GM12878 (cell line): ENCODE data around the gene ADAMTSL4. TPM values are rescaled to one million over a fixed set of nuclear protein-coding genes. Genes with fewer than 3 reads are reported as not detected.

Source experiments
- EED ChIP-seq: sonication (generic); IDR thresholded peaks from 2 replicates; pipeline ENCODE4 v1.6.1; 2016; ENCODE audit warnings: antibody characterized with exemption, low read depth
- EP300 ChIP-seq, 2 experiments: fragments of 150-350 bp in 1 of 2; IDR thresholded peaks; 2 replicates each; pipeline ENCODE4 v1.6.1; 2011 to 2012; ENCODE audit warnings: low read depth in 2 of 2, low read length in 2 of 2, borderline replicate concordance in 1 of 2, improper control_type of control experiment in 1 of 2, inconsistent platforms in 1 of 2; ENCODE audit not compliant: control insufficient read depth in 1 of 2
- HCFC1 ChIP-seq: fragments of 150-350 bp; IDR thresholded peaks from 2 replicates; pipeline ENCODE4 v1.6.1; 2014; ENCODE audit warnings: low read length
- IKZF2 ChIP-seq, 2 experiments: fragments of 450-650 bp; IDR thresholded peaks; 2 replicates each; pipeline ENCODE4 v1.6.1; 2017; ENCODE audit warnings: mild to moderate bottlenecking in 2 of 2, moderate library complexity in 2 of 2
- IRF4 ChIP-seq: IDR thresholded peaks from 2 replicates; pipeline ENCODE4 v1.6.1; 2011; ENCODE audit warnings: low read depth, low read length
- NBN ChIP-seq: fragments of 450-650 bp; IDR thresholded peaks from 2 replicates; pipeline ENCODE4 v1.6.1; 2016
- SUPT20H ChIP-seq: IDR thresholded peaks from 2 replicates; pipeline ENCODE4 v1.6.1; 2011; ENCODE audit warnings: low read depth, mild to moderate bottlenecking, low read length, moderate library complexity, borderline replicate concordance; ENCODE audit not compliant: control insufficient read depth
- WRNIP1 ChIP-seq: IDR thresholded peaks from 2 replicates; pipeline ENCODE4 v1.6.1; 2011; ENCODE audit warnings: low read depth, low read length, improper control_type of control experiment, borderline replicate concordance
- ZNF207 ChIP-seq: fragments of 450-650 bp; IDR thresholded peaks from 2 replicates; pipeline ENCODE4 v1.6.1; 2014; ENCODE audit warnings: antibody characterized with exemption, mild to moderate bottlenecking, borderline replicate concordance
- ZNF622 ChIP-seq: fragments of 450-650 bp; IDR thresholded peaks from 2 replicates; pipeline ENCODE4 v1.6.1; 2017; ENCODE audit warnings: mild to moderate bottlenecking, inconsistent platforms
- polyA plus RNA-seq, 11 experiments: library from polyadenylated mRNA; depleted of rRNA in 4 of 11; unstranded in 6 of 11; stranded (reverse) in 5 of 11; fragments of >200 nt; fragmentation: Nextera tagmentation in 4 of 11; fragmentation: Illumina TruSeq in 1 of 11; extraction: Ambion mirVana in 4 of 11; extraction: Trizol in 1 of 11; gene quantifications; 1 replicate in 1 of 11; 2 replicates in 10 of 11; pipeline versions ENCODE4 v1.2.1 to v1.2.3, GENCODE V29; 2011 to 2016; ENCODE audit warnings: inconsistent platforms in 2 of 11, missing spikeins in 2 of 11, low read depth in 1 of 11
- total RNA-seq, 4 experiments: library from RNA; depleted of rRNA in 3 of 4; stranded (reverse); fragments of >200 nt in 3 of 4; fragmentation: Illumina TruSeq in 1 of 4; extraction: Trizol in 1 of 4; gene quantifications; 2 replicates each; pipeline versions ENCODE4 v1.2.1 to v1.2.3, GENCODE V29; 2013 to 2021
- TF ChIP-seq, protein P1 (sequence below): fragments of 450-650 bp; formaldehyde crosslinking; IDR thresholded peaks from 2 replicates; pipeline ENCODE4 v1.5.0; 2022; ENCODE audit warnings: mild to moderate bottlenecking, missing genetic modification characterization
- TF ChIP-seq, protein P2 (sequence below): IDR thresholded peaks from 2 replicates; pipeline ENCODE4 v1.6.1; 2012; ENCODE audit warnings: low read depth, low read length, improper control_type of control experiment
- TF ChIP-seq, protein P3 (sequence below): IDR thresholded peaks from 2 replicates; pipeline ENCODE4 v1.6.1; 2012; ENCODE audit warnings: low read length, inconsistent platforms
- TF ChIP-seq, protein P4 (sequence below): fragments of 450-650 bp; conservative IDR thresholded peaks from 2 replicates; pipeline ENCODE4 v1.6.1; 2017; ENCODE audit warnings: mild to moderate bottlenecking, moderate library complexity
- TF ChIP-seq, protein P5 (sequence below): fragments of 450-650 bp; formaldehyde crosslinking; IDR thresholded peaks from 2 replicates; pipeline ENCODE4 v1.4.0; 2022; ENCODE audit warnings: mild to moderate bottlenecking, moderate library complexity

Gene ADAMTSL4
- total and polyA plus RNA-seq, 10 of the 15 experiments (the other 5 are each of a cell fraction or from before 2014, with no cell fraction given) = 0.04 to 0.15 (median 0.05) TPM; not detected in 5

DNA sequence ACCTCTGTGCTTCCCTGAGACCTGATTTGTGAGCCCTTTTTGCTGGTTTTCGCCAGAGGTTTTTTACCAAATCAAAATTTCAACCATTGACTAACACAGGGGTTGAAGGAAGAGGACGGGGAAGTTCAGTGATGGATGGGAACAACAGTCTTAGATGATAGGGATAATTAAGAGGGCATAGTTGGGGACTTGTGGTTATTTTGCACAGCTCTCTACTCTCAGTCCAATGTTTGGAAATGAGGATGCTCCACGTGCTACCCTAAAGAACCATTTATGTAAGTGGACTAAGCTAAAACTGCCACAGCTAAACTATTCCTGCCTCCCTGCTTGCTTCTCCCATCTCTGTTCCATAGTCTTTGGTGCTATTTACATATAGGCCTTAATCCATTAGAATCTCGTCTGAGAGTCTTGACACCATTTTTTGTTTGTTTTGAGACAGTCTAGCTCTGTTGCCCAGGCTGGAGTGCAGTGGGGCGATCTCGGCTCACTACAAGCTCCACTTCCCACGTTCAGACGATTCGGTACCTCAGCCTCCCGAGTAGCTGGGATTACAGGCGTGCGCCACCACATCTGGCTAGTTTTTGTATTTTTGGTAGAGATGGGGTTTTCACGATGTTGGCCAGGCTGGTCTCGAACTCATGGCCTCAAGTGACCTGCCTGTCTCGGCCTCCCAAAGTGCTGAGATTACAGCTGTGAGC, 30.9 kb downstream of the ADAMTSL4 start (continued):
- TF ChIP-seq, protein P1, sequence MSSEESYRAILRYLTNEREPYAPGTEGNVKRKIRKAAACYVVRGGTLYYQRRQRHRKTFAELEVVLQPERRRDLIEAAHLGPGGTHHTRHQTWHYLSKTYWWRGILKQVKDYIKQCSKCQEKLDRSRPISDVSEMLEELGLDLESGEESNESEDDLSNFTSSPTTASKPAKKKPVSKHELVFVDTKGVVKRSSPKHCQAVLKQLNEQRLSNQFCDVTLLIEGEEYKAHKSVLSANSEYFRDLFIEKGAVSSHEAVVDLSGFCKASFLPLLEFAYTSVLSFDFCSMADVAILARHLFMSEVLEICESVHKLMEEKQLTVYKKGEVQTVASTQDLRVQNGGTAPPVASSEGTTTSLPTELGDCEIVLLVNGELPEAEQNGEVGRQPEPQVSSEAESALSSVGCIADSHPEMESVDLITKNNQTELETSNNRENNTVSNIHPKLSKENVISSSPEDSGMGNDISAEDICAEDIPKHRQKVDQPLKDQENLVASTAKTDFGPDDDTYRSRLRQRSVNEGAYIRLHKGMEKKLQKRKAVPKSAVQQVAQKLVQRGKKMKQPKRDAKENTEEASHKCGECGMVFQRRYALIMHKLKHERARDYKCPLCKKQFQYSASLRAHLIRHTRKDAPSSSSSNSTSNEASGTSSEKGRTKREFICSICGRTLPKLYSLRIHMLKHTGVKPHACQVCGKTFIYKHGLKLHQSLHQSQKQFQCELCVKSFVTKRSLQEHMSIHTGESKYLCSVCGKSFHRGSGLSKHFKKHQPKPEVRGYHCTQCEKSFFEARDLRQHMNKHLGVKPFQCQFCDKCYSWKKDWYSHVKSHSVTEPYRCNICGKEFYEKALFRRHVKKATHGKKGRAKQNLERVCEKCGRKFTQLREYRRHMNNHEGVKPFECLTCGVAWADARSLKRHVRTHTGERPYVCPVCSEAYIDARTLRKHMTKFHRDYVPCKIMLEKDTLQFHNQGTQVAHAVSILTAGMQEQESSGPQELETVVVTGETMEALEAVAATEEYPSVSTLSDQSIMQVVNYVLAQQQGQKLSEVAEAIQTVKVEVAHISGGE (CRISPR knock-in tag) = no peak
- no peak for TF ChIP-seq SUPT20H
- TF ChIP-seq ZNF207 = 0 out of 2 replicates have a peak, but pooled peaks have one; percentile 31
- TF ChIP-seq EP300 (IDR thresholded peaks at IDR 0.05; ENCODE audit: borderline replicate concordance in 1 of 2, control insufficient read depth in 1 of 2, low read depth in 2 of 2, low read length in 2 of 2) = no peak
- TF ChIP-seq, protein P2, sequence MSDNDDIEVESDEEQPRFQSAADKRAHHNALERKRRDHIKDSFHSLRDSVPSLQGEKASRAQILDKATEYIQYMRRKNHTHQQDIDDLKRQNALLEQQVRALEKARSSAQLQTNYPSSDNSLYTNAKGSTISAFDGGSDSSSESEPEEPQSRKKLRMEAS = no peak
- no peak for TF ChIP-seq WRNIP1
- TF ChIP-seq EED = no peak
- TF ChIP-seq, protein P3, sequence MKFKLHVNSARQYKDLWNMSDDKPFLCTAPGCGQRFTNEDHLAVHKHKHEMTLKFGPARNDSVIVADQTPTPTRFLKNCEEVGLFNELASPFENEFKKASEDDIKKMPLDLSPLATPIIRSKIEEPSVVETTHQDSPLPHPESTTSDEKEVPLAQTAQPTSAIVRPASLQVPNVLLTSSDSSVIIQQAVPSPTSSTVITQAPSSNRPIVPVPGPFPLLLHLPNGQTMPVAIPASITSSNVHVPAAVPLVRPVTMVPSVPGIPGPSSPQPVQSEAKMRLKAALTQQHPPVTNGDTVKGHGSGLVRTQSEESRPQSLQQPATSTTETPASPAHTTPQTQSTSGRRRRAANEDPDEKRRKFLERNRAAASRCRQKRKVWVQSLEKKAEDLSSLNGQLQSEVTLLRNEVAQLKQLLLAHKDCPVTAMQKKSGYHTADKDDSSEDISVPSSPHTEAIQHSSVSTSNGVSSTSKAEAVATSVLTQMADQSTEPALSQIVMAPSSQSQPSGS = no peak
- TF ChIP-seq, protein P4, sequence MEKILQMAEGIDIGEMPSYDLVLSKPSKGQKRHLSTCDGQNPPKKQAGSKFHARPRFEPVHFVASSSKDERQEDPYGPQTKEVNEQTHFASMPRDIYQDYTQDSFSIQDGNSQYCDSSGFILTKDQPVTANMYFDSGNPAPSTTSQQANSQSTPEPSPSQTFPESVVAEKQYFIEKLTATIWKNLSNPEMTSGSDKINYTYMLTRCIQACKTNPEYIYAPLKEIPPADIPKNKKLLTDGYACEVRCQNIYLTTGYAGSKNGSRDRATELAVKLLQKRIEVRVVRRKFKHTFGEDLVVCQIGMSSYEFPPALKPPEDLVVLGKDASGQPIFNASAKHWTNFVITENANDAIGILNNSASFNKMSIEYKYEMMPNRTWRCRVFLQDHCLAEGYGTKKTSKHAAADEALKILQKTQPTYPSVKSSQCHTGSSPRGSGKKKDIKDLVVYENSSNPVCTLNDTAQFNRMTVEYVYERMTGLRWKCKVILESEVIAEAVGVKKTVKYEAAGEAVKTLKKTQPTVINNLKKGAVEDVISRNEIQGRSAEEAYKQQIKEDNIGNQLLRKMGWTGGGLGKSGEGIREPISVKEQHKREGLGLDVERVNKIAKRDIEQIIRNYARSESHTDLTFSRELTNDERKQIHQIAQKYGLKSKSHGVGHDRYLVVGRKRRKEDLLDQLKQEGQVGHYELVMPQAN = no peak
- no peak for TF ChIP-seq IRF4
- no peak for TF ChIP-seq HCFC1
- TF ChIP-seq, protein P5, sequence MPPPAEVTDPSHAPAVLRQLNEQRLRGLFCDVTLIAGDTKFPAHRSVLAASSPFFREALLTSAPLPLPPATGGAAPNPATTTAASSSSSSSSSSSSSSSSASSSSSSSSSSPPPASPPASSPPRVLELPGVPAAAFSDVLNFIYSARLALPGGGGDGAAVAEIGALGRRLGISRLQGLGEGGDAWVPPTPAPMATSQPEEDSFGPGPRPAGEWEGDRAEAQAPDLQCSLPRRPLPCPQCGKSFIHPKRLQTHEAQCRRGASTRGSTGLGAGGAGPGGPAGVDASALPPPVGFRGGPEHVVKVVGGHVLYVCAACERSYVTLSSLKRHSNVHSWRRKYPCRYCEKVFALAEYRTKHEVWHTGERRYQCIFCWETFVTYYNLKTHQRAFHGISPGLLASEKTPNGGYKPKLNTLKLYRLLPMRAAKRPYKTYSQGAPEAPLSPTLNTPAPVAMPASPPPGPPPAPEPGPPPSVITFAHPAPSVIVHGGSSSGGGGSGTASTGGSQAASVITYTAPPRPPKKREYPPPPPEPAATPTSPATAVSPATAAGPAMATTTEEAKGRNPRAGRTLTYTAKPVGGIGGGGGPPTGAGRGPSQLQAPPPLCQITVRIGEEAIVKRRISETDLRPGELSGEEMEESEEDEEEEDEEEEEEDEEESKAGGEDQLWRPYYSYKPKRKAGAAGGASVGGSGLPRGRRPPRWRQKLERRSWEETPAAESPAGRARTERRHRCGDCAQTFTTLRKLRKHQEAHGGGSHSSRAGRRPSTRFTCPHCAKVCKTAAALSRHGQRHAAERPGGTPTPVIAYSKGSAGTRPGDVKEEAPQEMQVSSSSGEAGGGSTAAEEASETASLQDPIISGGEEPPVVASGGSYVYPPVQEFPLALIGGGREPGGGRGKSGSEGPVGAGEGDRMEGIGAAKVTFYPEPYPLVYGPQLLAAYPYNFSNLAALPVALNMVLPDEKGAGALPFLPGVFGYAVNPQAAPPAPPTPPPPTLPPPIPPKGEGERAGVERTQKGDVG (CRISPR knock-in tag) = no peak
- TF ChIP-seq NBN = 0 out of 2 replicates have a peak, but pooled peaks have one; percentile 27
- TF ChIP-seq ZNF622 = no peak
- TF ChIP-seq IKZF2 (IDR thresholded peaks at IDR 0.05) = no peak
